ACHN (cell line): ENCODE measurements around the gene ARHGAP15.
A peak's percentile ranks its signal among the peaks of the same experiment; 100 is the strongest.

Experiments
- DNase-seq: peaks from one replicate; pipeline ENCODE4 v3.0.0-alpha.2; 2015
- in situ Hi-C: cut with HindIII; loops from 2 replicates; pipeline ENCODE4 v1.10.0; 2017; ENCODE audit warnings: low sequenced_read_pairs, low pct_ligation_motif_present, low pct_unique_long_range_greater_than_20kb

ARHGAP15 gene

GRCh38 chr2:143160732-143161707 lies 31.8 kb downstream of the ARHGAP15 start:
- in situ Hi-C loops = no loop called here
- no peak for DNase-seq

GRCh38 chr2:143162123-143162837 lies 33.1 kb downstream of the ARHGAP15 start:
- peak; percentile 65 for DNase-seq
- in situ Hi-C loops = no loop called here

GRCh38 chr2:143162997-143163396 lies 33.8 kb downstream of the ARHGAP15 start:
- in situ Hi-C loops = no loop called here
- no peak for DNase-seq

- no peak for DNase-seq
- in situ Hi-C loops = no loop called here
These were observed 34.3 kb downstream of the ARHGAP15 start for GRCh38 chr2:143163499-143163898.

- in situ Hi-C loops = no loop called here
- no peak for DNase-seq
These were observed 36.1 kb downstream of the ARHGAP15 start for GRCh38 chr2:143165291-143165690.

- no peak for DNase-seq
- in situ Hi-C loops = no loop called here
These were observed 39.9 kb downstream of the ARHGAP15 start for GRCh38 chr2:143169105-143169504.

GRCh38 chr2:143171817-143172216 lies 42.6 kb downstream of the ARHGAP15 start:
- in situ Hi-C loops = no loop called here
- DNase-seq = peak; percentile 30

- DNase-seq = no peak
- in situ Hi-C loops = no loop called here
These were observed 46.2 kb downstream of the ARHGAP15 start for GRCh38 chr2:143175438-143175837.

GRCh38 chr2:143176606-143177005 lies 47.4 kb downstream of the ARHGAP15 start:
- no peak for DNase-seq
- in situ Hi-C loops = no loop called here

GRCh38 chr2:143177096-143177786 lies 48.0 kb downstream of the ARHGAP15 start:
- in situ Hi-C loops = no loop called here
- no peak for DNase-seq

GRCh38 chr2:143181494-143181893 lies 52.3 kb downstream of the ARHGAP15 start:
- no peak for DNase-seq
- in situ Hi-C loops = no loop called here

- in situ Hi-C loops = no loop called here
- DNase-seq = no peak
These were observed 53.4 kb downstream of the ARHGAP15 start for GRCh38 chr2:143182649-143183048.

- in situ Hi-C loops = no loop called here
- no peak for DNase-seq
These were observed 54.7 kb downstream of the ARHGAP15 start for GRCh38 chr2:143183804-143184463.

- no peak for DNase-seq
- in situ Hi-C loops = no loop called here
These were observed 57.7 kb downstream of the ARHGAP15 start for GRCh38 chr2:143186876-143187275.

- DNase-seq = no peak
- in situ Hi-C loops = no loop called here
These were observed 61.2 kb downstream of the ARHGAP15 start for GRCh38 chr2:143190431-143190830.

- in situ Hi-C loops = no loop called here
- no peak for DNase-seq
These were observed 62.9 kb downstream of the ARHGAP15 start for GRCh38 chr2:143192106-143192505.

- DNase-seq = no peak
- in situ Hi-C loops = no loop called here
These were observed 63.5 kb downstream of the ARHGAP15 start for GRCh38 chr2:143192716-143193115.

GRCh38 chr2:143193121-143193520 lies 63.9 kb downstream of the ARHGAP15 start:
- DNase-seq = no peak
- in situ Hi-C loops = no loop called here

GRCh38 chr2:143195511-143195910 lies 66.3 kb downstream of the ARHGAP15 start:
- DNase-seq = no peak
- in situ Hi-C loops = no loop called here
